ENCODE measurements around the gene PLCL1. TPM values are rescaled to one million over a fixed set of nuclear protein-coding genes. Genes with fewer than 3 reads are reported as not detected.

The PLCL1 gene
- total RNA-seq, 1 experiment from 2014 or later, result 0.07 TPM

- TF ChIP-seq EMX1 (CRISPR knock-in tag; IDR thresholded peaks at IDR 0.05) (no peak), ETV6 (CRISPR knock-in tag; IDR thresholded peaks at IDR 0.05) (no peak), NR3C1 (CRISPR knock-in tag; conservative IDR thresholded peaks at IDR 0.05; ENCODE audit: low read depth) (no peak), MAX (CRISPR knock-in tag; IDR thresholded peaks at IDR 0.05) (no peak), AFF4 (CRISPR knock-in tag; IDR thresholded peaks at IDR 0.05; ENCODE audit: borderline replicate concordance) (no peak), ATF6 (CRISPR knock-in tag; IDR thresholded peaks at IDR 0.05) (no peak), ATF2 (CRISPR knock-in tag; IDR thresholded peaks at IDR 0.05; ENCODE audit: borderline replicate concordance, low read depth) (no peak), CREB1 (CRISPR knock-in tag; IDR thresholded peaks at IDR 0.05) (no peak), TP53 (CRISPR knock-in tag; IDR thresholded peaks at IDR 0.05) (no peak), TCF7 (CRISPR knock-in tag; IDR thresholded peaks at IDR 0.05; ENCODE audit: low read depth) (no peak), ZNF671 (CRISPR knock-in tag; IDR thresholded peaks at IDR 0.05) (no peak), CREM (CRISPR knock-in tag; IDR thresholded peaks at IDR 0.05) (no peak), ZNF138 (CRISPR knock-in tag; conservative IDR thresholded peaks at IDR 0.05) (no peak), CBFB (CRISPR knock-in tag; IDR thresholded peaks at IDR 0.05; ENCODE audit: low read depth) (no peak)
- no peak for ATAC-seq
- ChIA-PET CTCF (interaction anchor here (0.8 kb wide), 1 partner anchor 17 kb away, joined by 4 read pairs; no protein-coding TSS in a partner anchor), POLR2A (no interaction called here)
- Mint-ChIP-seq H3K4me1 (no peaks in the 10 kb centered on the region), H3K27me3 (ENCODE audit: low read depth) (no peaks in the 10 kb centered on the region; the same call in 1 of the 2 replicates), H3K36me3 (no peaks in the 10 kb centered on the region), H3K4me3 (no peak overlapping the region), H3K9me3 (no peaks in the 10 kb centered on the region), H3K27ac (no peak overlapping the region)
- no peak for DNase-seq (ENCODE audit: low spot score)
Measured at GRCh38 chr2:198053776-198054175, 249.4 kb downstream of the PLCL1 start.

GRCh38 chr2:198054299-198054698, 249.9 kb downstream of the PLCL1 start:
- Mint-ChIP-seq H3K27ac (no peak overlapping the region), H3K4me3 (no peak overlapping the region), H3K4me1 (no peaks in the 10 kb centered on the region), H3K27me3 (ENCODE audit: low read depth) (no peaks in the 10 kb centered on the region), H3K9me3 (no peaks in the 10 kb centered on the region), H3K36me3 (no peaks in the 10 kb centered on the region)
- ATAC-seq, result peak; percentile 94
- ChIA-PET POLR2A (no interaction called here), CTCF (interaction anchor here (1.4 kb wide), 1 partner anchor 10 kb away, joined by 4 read pairs; no protein-coding TSS in a partner anchor)
- peak; percentile 40 for DNase-seq (ENCODE audit: low spot score)
- TF ChIP-seq ZNF232 (CRISPR knock-in tag; IDR thresholded peaks at IDR 0.05) (no peak), MYBL2 (CRISPR knock-in tag; IDR thresholded peaks at IDR 0.05) (no peak), ETV6 (CRISPR knock-in tag; IDR thresholded peaks at IDR 0.05) (no peak), KAT7 (CRISPR knock-in tag; IDR thresholded peaks at IDR 0.05; ENCODE audit: borderline replicate concordance) (no peak), ATF2 (CRISPR knock-in tag; IDR thresholded peaks at IDR 0.05; ENCODE audit: borderline replicate concordance, low read depth) (no peak), ZBTB43 (CRISPR knock-in tag; IDR thresholded peaks at IDR 0.05) (no peak), MXD4 (CRISPR knock-in tag; IDR thresholded peaks at IDR 0.05; ENCODE audit: borderline replicate concordance) (no peak), NR3C1 (CRISPR knock-in tag; conservative IDR thresholded peaks at IDR 0.05; ENCODE audit: low read depth) (no peak), CDX4 (CRISPR knock-in tag; IDR thresholded peaks at IDR 0.05; ENCODE audit: borderline replicate concordance) (no peak), USF2 (CRISPR knock-in tag; IDR thresholded peaks at IDR 0.05) (no peak), JUN (CRISPR knock-in tag; IDR thresholded peaks at IDR 0.05) (no peak), USF1 (CRISPR knock-in tag; IDR thresholded peaks at IDR 0.05) (no peak)

All from WTC11 (cell line).